ENCODE data around the gene MAOA.

MAOA gene

DNA sequence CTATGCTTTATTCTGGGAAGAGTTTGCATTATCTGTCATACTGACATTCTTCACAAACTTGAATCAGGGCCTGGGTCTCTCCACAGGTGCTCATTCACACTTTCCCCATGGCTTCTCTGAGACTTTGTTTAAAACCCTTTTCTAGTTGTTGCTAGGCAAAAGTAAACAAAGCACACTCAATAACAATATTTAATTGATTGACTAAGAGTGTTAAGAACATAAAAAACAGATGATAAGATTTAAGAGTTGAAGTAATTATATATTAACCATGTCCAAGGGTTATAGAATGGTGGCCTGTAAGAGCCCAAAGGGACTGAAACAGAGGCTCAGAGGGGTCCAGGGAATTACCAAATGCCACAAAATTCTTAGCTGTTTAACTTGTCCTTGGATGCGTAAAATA, 7.1 kb downstream of the MAOA start (continued):
- TF ChIP-seq ZNF324 (tag by site-specific recombination; IDR thresholded peaks at IDR 0.05) = no peak
- TF ChIP-seq MYNN (tag by site-specific recombination; IDR thresholded peaks at IDR 0.05; ENCODE audit: borderline replicate concordance) = no peak
- TF ChIP-seq, protein P1, sequence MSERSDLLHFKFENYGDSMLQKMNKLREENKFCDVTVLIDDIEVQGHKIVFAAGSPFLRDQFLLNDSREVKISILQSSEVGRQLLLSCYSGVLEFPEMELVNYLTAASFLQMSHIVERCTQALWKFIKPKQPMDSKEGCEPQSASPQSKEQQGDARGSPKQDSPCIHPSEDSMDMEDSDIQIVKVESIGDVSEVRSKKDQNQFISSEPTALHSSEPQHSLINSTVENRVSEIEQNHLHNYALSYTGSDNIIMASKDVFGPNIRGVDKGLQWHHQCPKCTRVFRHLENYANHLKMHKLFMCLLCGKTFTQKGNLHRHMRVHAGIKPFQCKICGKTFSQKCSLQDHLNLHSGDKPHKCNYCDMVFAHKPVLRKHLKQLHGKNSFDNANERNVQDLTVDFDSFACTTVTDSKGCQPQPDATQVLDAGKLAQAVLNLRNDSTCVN (tag by site-specific recombination; optimal IDR thresholded peaks at IDR 0.05) = no peak
- no peak for TF ChIP-seq ZNF777 (tag by site-specific recombination; IDR thresholded peaks at IDR 0.05; ENCODE audit: borderline replicate concordance)
- TF ChIP-seq, protein P2, sequence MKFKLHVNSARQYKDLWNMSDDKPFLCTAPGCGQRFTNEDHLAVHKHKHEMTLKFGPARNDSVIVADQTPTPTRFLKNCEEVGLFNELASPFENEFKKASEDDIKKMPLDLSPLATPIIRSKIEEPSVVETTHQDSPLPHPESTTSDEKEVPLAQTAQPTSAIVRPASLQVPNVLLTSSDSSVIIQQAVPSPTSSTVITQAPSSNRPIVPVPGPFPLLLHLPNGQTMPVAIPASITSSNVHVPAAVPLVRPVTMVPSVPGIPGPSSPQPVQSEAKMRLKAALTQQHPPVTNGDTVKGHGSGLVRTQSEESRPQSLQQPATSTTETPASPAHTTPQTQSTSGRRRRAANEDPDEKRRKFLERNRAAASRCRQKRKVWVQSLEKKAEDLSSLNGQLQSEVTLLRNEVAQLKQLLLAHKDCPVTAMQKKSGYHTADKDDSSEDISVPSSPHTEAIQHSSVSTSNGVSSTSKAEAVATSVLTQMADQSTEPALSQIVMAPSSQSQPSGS (tag by site-specific recombination; IDR thresholded peaks at IDR 0.05; ENCODE audit: low read depth) = no peak
- no peak for TF ChIP-seq ZNF621 (tag by site-specific recombination; IDR thresholded peaks at IDR 0.05)
- no peak for TF ChIP-seq ZSCAN23 (tag by site-specific recombination; IDR thresholded peaks at IDR 0.05)
- no peak for TF ChIP-seq ZNF624 (tag by site-specific recombination; IDR thresholded peaks at IDR 0.05)
- TF ChIP-seq ZNF830 (tag by site-specific recombination; IDR thresholded peaks at IDR 0.05; ENCODE audit: low read depth) = no peak
- TF ChIP-seq ZNF501 (tag by site-specific recombination; IDR thresholded peaks at IDR 0.05) = no peak

DNA sequence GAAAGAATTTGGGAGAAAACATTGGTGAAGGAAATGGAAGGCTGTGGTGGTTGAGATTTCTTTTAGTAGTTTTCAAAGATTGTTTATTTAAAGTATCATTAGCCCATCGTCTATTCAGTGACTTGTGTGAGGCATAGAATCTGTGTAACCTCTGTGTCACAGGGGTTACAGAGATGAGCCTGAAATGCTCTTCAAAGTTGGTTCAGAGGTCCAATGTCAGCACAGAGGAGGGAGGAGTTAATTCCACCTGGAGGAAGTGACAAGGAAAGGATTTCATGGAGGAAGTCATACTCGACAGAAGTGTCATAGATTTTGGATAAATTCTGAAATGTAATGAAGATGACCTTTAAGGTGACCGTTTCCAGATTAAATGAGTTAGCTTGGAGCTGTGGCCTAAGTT, 8.2 kb downstream of the MAOA start:
- Histone ChIP-seq H3K27ac (ENCODE audit: extremely low read depth, low read depth, low read length) (no peak overlapping the region), H3K36me3 (ENCODE audit: control insufficient read depth in 2 of 2, insufficient read depth in 1 of 2, low read length in 2 of 2) (no peaks in the 10 kb centered on the region), H3K4me1 (ENCODE audit: control insufficient read depth, insufficient read depth, low read length) (no peaks in the 10 kb centered on the region), H3K4me3 (ENCODE audit: low read depth, low read length) (no peak overlapping the region), H3K9me3 (ENCODE audit: control insufficient read depth, insufficient read depth, low read depth, low read length) (no peaks in the 10 kb centered on the region)
- TF ChIP-seq, protein P3, sequence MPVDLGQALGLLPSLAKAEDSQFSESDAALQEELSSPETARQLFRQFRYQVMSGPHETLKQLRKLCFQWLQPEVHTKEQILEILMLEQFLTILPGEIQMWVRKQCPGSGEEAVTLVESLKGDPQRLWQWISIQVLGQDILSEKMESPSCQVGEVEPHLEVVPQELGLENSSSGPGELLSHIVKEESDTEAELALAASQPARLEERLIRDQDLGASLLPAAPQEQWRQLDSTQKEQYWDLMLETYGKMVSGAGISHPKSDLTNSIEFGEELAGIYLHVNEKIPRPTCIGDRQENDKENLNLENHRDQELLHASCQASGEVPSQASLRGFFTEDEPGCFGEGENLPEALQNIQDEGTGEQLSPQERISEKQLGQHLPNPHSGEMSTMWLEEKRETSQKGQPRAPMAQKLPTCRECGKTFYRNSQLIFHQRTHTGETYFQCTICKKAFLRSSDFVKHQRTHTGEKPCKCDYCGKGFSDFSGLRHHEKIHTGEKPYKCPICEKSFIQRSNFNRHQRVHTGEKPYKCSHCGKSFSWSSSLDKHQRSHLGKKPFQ (tag by site-specific recombination; IDR thresholded peaks at IDR 0.05) = no peak
- TF ChIP-seq, protein P4, sequence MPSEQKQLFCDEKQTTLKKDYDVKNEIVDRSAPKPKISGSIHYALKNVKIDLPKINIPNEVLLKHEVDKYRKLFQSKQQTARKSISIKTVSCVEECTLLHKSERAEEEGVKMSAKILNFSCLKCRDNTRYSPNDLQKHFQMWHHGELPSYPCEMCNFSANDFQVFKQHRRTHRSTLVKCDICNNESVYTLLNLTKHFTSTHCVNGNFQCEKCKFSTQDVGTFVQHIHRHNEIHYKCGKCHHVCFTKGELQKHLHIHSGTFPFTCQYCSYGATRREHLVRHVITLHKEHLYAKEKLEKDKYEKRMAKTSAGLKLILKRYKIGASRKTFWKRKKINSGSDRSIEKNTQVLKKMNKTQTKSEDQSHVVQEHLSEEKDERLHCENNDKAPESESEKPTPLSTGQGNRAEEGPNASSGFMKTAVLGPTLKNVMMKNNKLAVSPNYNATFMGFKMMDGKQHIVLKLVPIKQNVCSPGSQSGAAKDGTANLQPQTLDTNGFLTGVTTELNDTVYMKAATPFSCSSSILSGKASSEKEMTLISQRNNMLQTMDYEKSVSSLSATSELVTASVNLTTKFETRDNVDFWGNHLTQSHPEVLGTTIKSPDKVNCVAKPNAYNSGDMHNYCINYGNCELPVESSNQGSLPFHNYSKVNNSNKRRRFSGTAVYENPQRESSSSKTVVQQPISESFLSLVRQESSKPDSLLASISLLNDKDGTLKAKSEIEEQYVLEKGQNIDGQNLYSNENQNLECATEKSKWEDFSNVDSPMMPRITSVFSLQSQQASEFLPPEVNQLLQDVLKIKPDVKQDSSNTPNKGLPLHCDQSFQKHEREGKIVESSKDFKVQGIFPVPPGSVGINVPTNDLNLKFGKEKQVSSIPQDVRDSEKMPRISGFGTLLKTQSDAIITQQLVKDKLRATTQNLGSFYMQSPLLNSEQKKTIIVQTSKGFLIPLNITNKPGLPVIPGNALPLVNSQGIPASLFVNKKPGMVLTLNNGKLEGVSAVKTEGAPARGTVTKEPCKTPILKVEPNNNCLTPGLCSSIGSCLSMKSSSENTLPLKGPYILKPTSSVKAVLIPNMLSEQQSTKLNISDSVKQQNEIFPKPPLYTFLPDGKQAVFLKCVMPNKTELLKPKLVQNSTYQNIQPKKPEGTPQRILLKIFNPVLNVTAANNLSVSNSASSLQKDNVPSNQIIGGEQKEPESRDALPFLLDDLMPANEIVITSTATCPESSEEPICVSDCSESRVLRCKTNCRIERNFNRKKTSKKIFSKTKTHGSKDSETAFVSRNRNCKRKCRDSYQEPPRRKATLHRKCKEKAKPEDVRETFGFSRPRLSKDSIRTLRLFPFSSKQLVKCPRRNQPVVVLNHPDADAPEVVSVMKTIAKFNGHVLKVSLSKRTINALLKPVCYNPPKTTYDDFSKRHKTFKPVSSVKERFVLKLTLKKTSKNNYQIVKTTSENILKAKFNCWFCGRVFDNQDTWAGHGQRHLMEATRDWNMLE (tag by site-specific recombination; conservative IDR thresholded peaks at IDR 0.05; ENCODE audit: low read depth) = no peak
- TF ChIP-seq ZFHX2 (tag by site-specific recombination; conservative IDR thresholded peaks at IDR 0.05) (no peak), SP7 (tag by site-specific recombination; IDR thresholded peaks at IDR 0.05) (no peak), SCRT2 (tag by site-specific recombination; IDR thresholded peaks at IDR 0.05) (no peak)
- TF ChIP-seq, protein P5, sequence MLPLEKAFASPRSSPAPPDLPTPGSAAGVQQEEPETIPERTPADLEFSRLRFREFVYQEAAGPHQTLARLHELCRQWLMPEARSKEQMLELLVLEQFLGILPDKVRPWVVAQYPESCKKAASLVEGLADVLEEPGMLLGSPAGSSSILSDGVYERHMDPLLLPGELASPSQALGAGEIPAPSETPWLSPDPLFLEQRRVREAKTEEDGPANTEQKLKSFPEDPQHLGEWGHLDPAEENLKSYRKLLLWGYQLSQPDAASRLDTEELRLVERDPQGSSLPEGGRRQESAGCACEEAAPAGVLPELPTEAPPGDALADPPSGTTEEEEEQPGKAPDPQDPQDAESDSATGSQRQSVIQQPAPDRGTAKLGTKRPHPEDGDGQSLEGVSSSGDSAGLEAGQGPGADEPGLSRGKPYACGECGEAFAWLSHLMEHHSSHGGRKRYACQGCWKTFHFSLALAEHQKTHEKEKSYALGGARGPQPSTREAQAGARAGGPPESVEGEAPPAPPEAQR (tag by site-specific recombination; IDR thresholded peaks at IDR 0.05) = no peak
- POLR2A ChIA-PET = no interaction called here
- CTCF ChIA-PET = interaction anchor here (0.7 to 1.8 kb wide), 2 partner anchors 10 to 620 kb away, joined by 3 to 8 read pairs; no protein-coding TSS in a partner anchor
